CD14-positive monocyte (primary cell): ENCODE results near the gene LRTM2. TPM values are rescaled to one million over a fixed set of nuclear protein-coding genes. Genes with fewer than 3 reads are reported as not detected.

Experiments used
- DNase-seq, 3 donors: peaks; one replicate each; pipeline ENCODE4 v3.0.0-alpha.2; 2011 to 2022
- H2AFZ ChIP-seq: 2 replicates; pipeline ENCODE4 v1.6.0; 2012; ENCODE audit warnings: mild to moderate bottlenecking, low read depth, low read length, inconsistent platforms; ENCODE audit not compliant: insufficient read depth, poor library complexity, severe bottlenecking
- H3K27ac ChIP-seq, 2 donors: 1 replicate in 1 of 2; 2 replicates in 1 of 2; pipeline ENCODE4 v1.5.1; 2012 to 2013; ENCODE audit warnings: low read length in 2 of 2, control low read depth in 1 of 2, inconsistent platforms in 1 of 2, low read depth in 1 of 2, mild to moderate bottlenecking in 1 of 2
- H3K27me3 ChIP-seq, 2 donors: one replicate each; pipeline versions ENCODE4 v1.6.0 to v1.6.1; 2011 to 2013; ENCODE audit warnings: low read length in 2 of 2; ENCODE audit not compliant: control insufficient read depth in 2 of 2, insufficient read depth in 2 of 2
- H3K36me3 ChIP-seq, 2 donors: replicated peaks in 1 of 2; 1 replicate in 1 of 2; 2 replicates in 1 of 2; pipeline versions ENCODE4 v1.5.1 to v1.6.1; 2012 to 2013; ENCODE audit warnings: low read length in 2 of 2, control low read depth in 1 of 2, inconsistent platforms in 1 of 2, mild to moderate bottlenecking in 1 of 2; ENCODE audit not compliant: insufficient read depth in 2 of 2, control insufficient read depth in 1 of 2
- H3K4me1 ChIP-seq, 2 donors: 1 replicate in 1 of 2; 2 replicates in 1 of 2; pipeline versions ENCODE4 v1.5.1 to v1.6.1; 2012 to 2013; ENCODE audit warnings: low read length in 2 of 2, control low read depth in 1 of 2, inconsistent platforms in 1 of 2, mild to moderate bottlenecking in 1 of 2, moderate library complexity in 1 of 2; ENCODE audit not compliant: insufficient read depth in 2 of 2, control insufficient read depth in 1 of 2
- H3K4me2 ChIP-seq: replicated peaks from 2 replicates; pipeline ENCODE3; 2012; ENCODE audit warnings: low read length, moderate library complexity, mild to moderate bottlenecking; ENCODE audit not compliant: poor library complexity, severe bottlenecking; ENCODE audit errors: extremely low read depth
- H3K4me3 ChIP-seq, 3 experiments: fragments of 200-600 bp in 1 of 3; sonication (generic) in 1 of 3; replicated peaks in 1 of 3; 1 replicate in 2 of 3; 2 replicates in 1 of 3; pipeline ENCODE4 v1.5.1; 2011 to 2013; ENCODE audit warnings: low read length in 3 of 3, mild to moderate bottlenecking in 3 of 3, control low read depth in 2 of 3, low read depth in 2 of 3, inconsistent platforms in 1 of 3, moderate library complexity in 1 of 3
- H3K79me2 ChIP-seq: 2 replicates; pipeline ENCODE4 v1.6.0; 2012; ENCODE audit warnings: mild to moderate bottlenecking, control low read depth, inconsistent platforms, low read length, moderate library complexity; ENCODE audit not compliant: insufficient read depth
- H3K9ac ChIP-seq: 2 replicates; pipeline ENCODE4 v1.6.0; 2017; ENCODE audit warnings: low read length, mild to moderate bottlenecking; ENCODE audit not compliant: insufficient read depth, poor library complexity, severe bottlenecking
- H3K9me3 ChIP-seq, 2 donors: replicated peaks in 1 of 2; 1 replicate in 1 of 2; 2 replicates in 1 of 2; pipeline versions ENCODE4 v1.5.1 to v1.6.1; 2012 to 2013; ENCODE audit warnings: low read length in 2 of 2, control low read depth in 1 of 2; ENCODE audit not compliant: control insufficient read depth in 1 of 2, insufficient read depth in 1 of 2
- H4K20me1 ChIP-seq: 2 replicates; pipeline ENCODE4 v1.6.0; 2012; ENCODE audit warnings: mild to moderate bottlenecking, low read length, control low read depth, moderate library complexity; ENCODE audit not compliant: insufficient read depth
- H3K27ac Mint-ChIP-seq, 7 donors: one replicate each; pipeline ENCODE4 v1.8.0; 2020; ENCODE audit warnings: mild to moderate bottlenecking in 7 of 7, mixed read lengths in 7 of 7, moderate library complexity in 6 of 7, inconsistent platforms in 2 of 7
- H3K27me3 Mint-ChIP-seq, 3 donors: one replicate each; pipeline ENCODE4 v1.8.0; 2021 to 2022; ENCODE audit warnings: low read depth in 3 of 3, mild to moderate bottlenecking in 3 of 3, mixed read lengths in 3 of 3, moderate library complexity in 3 of 3, inconsistent platforms in 1 of 3
- H3K36me3 Mint-ChIP-seq, 2 donors: one replicate each; pipeline ENCODE4 v1.8.0; 2020; ENCODE audit warnings: mixed read lengths in 2 of 2, inconsistent platforms in 1 of 2, mild to moderate bottlenecking in 1 of 2
- H3K4me1 Mint-ChIP-seq: one replicate; pipeline ENCODE4 v1.8.0; 2020; ENCODE audit warnings: mild to moderate bottlenecking, mixed read lengths
- H3K4me3 Mint-ChIP-seq, 2 donors: one replicate each; pipeline ENCODE4 v1.8.0; 2020; ENCODE audit warnings: mild to moderate bottlenecking in 2 of 2, mixed read lengths in 2 of 2, moderate library complexity in 1 of 2
- H3K9me3 Mint-ChIP-seq, 7 donors: one replicate each; pipeline ENCODE4 v1.8.0; 2020 to 2022; ENCODE audit warnings: mixed read lengths in 7 of 7, mild to moderate bottlenecking in 6 of 7, moderate library complexity in 6 of 7, inconsistent platforms in 2 of 7
- CTCF ChIP-seq: fragments of 200-600 bp; IDR thresholded peaks from one replicate; pipeline ENCODE4 v1.8.0; 2022; ENCODE audit warnings: antibody characterized with exemption, mild to moderate bottlenecking
- WGBS: methylation state at CpG from one replicate; pipeline ENCODE4 v1.1.5; 2013; ENCODE audit warnings: missing lambda C conversion rate; ENCODE audit not compliant: insufficient coverage; 5-methylcytosine and 5-hydroxymethylcytosine counted together
- intact Hi-C, 2 donors: fragments of 100-400 bp; cut with micrococcal nuclease; formaldehyde crosslinking; loops; one replicate each; pipeline versions ENCODE4 v1.15.0 to v1.15.1; 2023
- polyA plus RNA-seq, 3 donors: library from polyadenylated mRNA; depleted of rRNA in 1 of 3; unstranded in 2 of 3; stranded (reverse) in 1 of 3; fragments of 300-500 nt in 2 of 3; fragments of >200 nt in 1 of 3; fragmentation: Illumina TruSeq in 2 of 3; gene quantifications; 1 replicate in 2 of 3; 2 replicates in 1 of 3; pipeline ENCODE4 v1.2.3, GENCODE V29; 2012 to 2021

Gene LRTM2
- polyA plus RNA-seq, 3 donors, result not detected

- H3K4me3 ChIP-seq, result no peak overlapping the region
- WGBS, result 87% methylated on average over 7 of the region's 8 CpGs
- H3K27me3 Mint-ChIP-seq, result peaks cover 0 to 2% (median 1%) of the 10 kb centered on the region in 3 donors
Observed at GRCh38 chr12:1853716-1854115, 33.4 kb downstream of the LRTM2 start.

GRCh38 chr12:1855241-1855640 is 34.9 kb downstream of the LRTM2 start:
- Mint-ChIP-seq H3K36me3 (no peaks in the 10 kb centered on the region), H3K27ac (no peak overlapping the region), H3K4me3 (no peak overlapping the region), H3K27me3 (peaks cover 0 to 5% (median 1%) of the 10 kb centered on the region in 3 donors), H3K4me1 (no peaks in the 10 kb centered on the region), H3K9me3 (peaks cover 18 to 33% (median 27%) of the 10 kb centered on the region in 7 donors)
- H3K4me2 ChIP-seq, result no peak overlapping the region
- no peaks in the 10 kb centered on the region for H3K4me1 ChIP-seq
- DNase-seq, result no peak
- no peak overlapping the region for H2AFZ ChIP-seq
- TF ChIP-seq CTCF, result no peak
- no peak overlapping the region for H3K4me3 ChIP-seq
- no peaks in the 10 kb centered on the region for H4K20me1 ChIP-seq
- H3K9ac ChIP-seq, result no peak overlapping the region
- no peak overlapping the region for H3K27ac ChIP-seq
- H3K79me2 ChIP-seq, result no peaks in the 10 kb centered on the region
- H3K36me3 ChIP-seq, result no peaks in the 10 kb centered on the region
- intact Hi-C loops, result no loop called here
- H3K27me3 ChIP-seq, result no peaks in the 10 kb centered on the region
- WGBS, result 78% methylated on average over 2 of the region's 3 CpGs
- peaks cover 13 to 29% of the 10 kb centered on the region in 2 donors for H3K9me3 ChIP-seq

More at GRCh38 chr12:1853716-1854115, 33.4 kb downstream of the LRTM2 start:
- Mint-ChIP-seq H3K27ac (no peak overlapping the region), H3K4me3 (no peak overlapping the region), H3K4me1 (no peaks in the 10 kb centered on the region), H3K9me3 (peaks cover 18 to 33% (median 27%) of the 10 kb centered on the region in 7 donors), H3K36me3 (no peaks in the 10 kb centered on the region)
- Histone ChIP-seq H2AFZ (no peak overlapping the region), H3K9me3 (peaks cover 13 to 29% of the 10 kb centered on the region in 2 donors), H3K27me3 (no peaks in the 10 kb centered on the region), H3K27ac (no peak overlapping the region), H3K9ac (no peak overlapping the region), H3K4me2 (no peak overlapping the region), H3K79me2 (no peaks in the 10 kb centered on the region), H3K4me1 (no peaks in the 10 kb centered on the region), H4K20me1 (no peaks in the 10 kb centered on the region), H3K36me3 (no peaks in the 10 kb centered on the region)
- intact Hi-C loops, result no loop called here
- DNase-seq, result no peak
- TF ChIP-seq CTCF, result no peak
